CD4-positive, alpha-beta T cell treated with Interleukin-17A for 1 hour (primary cell): ENCODE results near the gene PSORS1C2.
"Not testable (repeated sequence)": the region's sequence is repeated elsewhere in the genome, so short reads cannot be mapped to it uniquely, and the experiment has no call there.

Experiments used
- DNase-seq: peaks from one replicate; pipeline ENCODE4 v3.0.0-alpha.2; 2020

The PSORS1C2 gene

GRCh38 chr6:31165064-31165832 is 26.4 kb upstream of the PSORS1C2 start:
- not testable (repeated sequence) for DNase-seq

- not testable (repeated sequence) for DNase-seq
Observed at GRCh38 chr6:31164475-31165063, 25.7 kb upstream of the PSORS1C2 start.

GRCh38 chr6:31163922-31164321 is 25.1 kb upstream of the PSORS1C2 start:
- no peak for DNase-seq

GRCh38 chr6:31162463-31163165 is 23.7 kb upstream of the PSORS1C2 start:
- no peak for DNase-seq

GRCh38 chr6:31161216-31162126 is 22.6 kb upstream of the PSORS1C2 start:
- DNase-seq: no peak

GRCh38 chr6:31158863-31159855 is 20.3 kb upstream of the PSORS1C2 start:
- DNase-seq: peak; percentile 25

- peak; percentile 99 for DNase-seq
Observed at GRCh38 chr6:31158140-31158862, 19.4 kb upstream of the PSORS1C2 start, which contains the start of gene TCF19. TSS of gene TCF19 (plus strand) at chr6:31158589. CDS start at chr6:31159470, 881 bp downstream.

GRCh38 chr6:31157513-31158139 is 18.8 kb upstream of the PSORS1C2 start, which contains the start of gene CCHCR1:
TSS of gene CCHCR1 (minus strand) at chr6:31157802. CDS start at chr6:31157600, 202 bp downstream.
- no peak for DNase-seq

- no peak for DNase-seq
Observed at GRCh38 chr6:31156641-31157040, 17.8 kb upstream of the PSORS1C2 start.

- DNase-seq: no peak
Observed at GRCh38 chr6:31154436-31154835, 15.6 kb upstream of the PSORS1C2 start.

GRCh38 chr6:31152781-31153180 is 13.9 kb upstream of the PSORS1C2 start:
- DNase-seq: no peak

- no peak for DNase-seq
Observed at GRCh38 chr6:31149827-31150447, 11.1 kb upstream of the PSORS1C2 start.

- no peak for DNase-seq
Observed at GRCh38 chr6:31145386-31145785, 6.5 kb upstream of the PSORS1C2 start.

- DNase-seq: no peak
Observed at GRCh38 chr6:31144970-31145340, 6.1 kb upstream of the PSORS1C2 start.

- no peak for DNase-seq
Observed at GRCh38 chr6:31144296-31144969, 5.6 kb upstream of the PSORS1C2 start.

GRCh38 chr6:31143148-31143547 is 4.3 kb upstream of the PSORS1C2 start:
- no peak for DNase-seq

- no peak for DNase-seq
Observed at GRCh38 chr6:31142361-31142761, 3.5 kb upstream of the PSORS1C2 start.

GRCh38 chr6:31140643-31141042 is 1.8 kb upstream of the PSORS1C2 start:
- DNase-seq: no peak

- no peak for DNase-seq
Observed at GRCh38 chr6:31139599-31139998, 733 bp upstream of the PSORS1C2 start.
